Stimulated activated CD4-positive, alpha-beta T cell treated with anti-CD3 and anti-CD28 coated beads, Interleukin-4, amount 100 ng/mL, for 48 hours (primary cell): ENCODE results near the gene TMEM141.
"Not testable (repeated sequence)": the region's sequence is repeated elsewhere in the genome, so short reads cannot be mapped to it uniquely, and the experiment has no call there.

ENCODE experiments used
- DNase-seq, 2 donors: peaks; one replicate each; pipeline ENCODE4 v3.0.0-alpha.2; 2020; ENCODE audit warnings: low read depth in 2 of 2

TMEM141 gene

DNA sequence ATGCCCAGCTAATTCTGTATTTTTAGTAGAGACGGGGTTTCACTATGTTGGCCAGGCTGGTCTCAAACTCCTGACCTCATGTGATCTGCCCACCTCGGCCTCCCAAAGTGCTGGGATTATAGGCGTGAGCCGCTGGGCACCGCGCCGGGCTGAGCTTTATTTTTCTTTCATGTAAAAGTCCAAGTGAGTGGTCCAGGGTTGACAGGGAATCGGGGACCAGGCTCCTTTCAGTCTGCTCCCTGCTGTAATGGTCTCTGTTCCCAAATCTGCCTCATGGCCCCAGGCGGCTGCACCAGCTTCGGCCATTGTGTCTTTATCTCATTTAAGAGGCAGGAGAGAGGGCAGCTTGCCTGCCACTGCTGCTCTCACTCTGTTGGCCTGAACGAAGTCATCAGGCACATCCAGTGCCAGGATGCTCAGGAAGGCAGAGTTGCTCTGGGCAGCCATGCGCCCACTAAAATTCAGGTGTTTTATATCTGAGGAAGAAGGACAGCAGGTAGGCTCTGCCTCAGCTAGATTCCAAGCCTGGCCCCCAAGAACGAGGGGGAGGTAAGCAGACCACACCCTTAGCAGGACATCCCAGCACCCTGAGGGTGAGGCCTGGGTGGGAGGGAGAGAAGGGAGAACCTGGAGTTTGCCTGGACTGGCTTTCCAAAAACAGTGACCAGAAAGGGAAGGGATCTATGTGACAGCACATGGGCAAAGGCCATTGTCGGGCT lies 3.3 kb downstream of the TMEM141 start:
- DNase-seq = no peak

DNA sequence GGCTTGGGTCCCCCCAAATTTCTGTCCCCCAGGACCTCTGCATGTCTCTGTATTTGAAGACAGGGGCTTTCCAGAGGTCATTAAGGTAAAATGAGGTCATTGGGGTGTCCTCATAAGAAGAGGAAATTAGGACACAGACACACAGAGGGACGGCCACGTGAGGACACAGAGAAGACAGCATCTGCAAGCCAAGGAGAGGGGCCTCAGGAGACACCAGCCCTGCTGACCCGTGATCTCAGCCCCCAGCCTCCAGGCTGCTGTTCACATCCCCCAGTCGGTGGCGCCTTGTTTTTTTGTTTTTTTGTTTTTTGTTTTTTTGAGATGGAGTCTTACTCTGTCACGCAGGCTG lies 3.8 kb downstream of the TMEM141 start:
- no peak for DNase-seq

DNA sequence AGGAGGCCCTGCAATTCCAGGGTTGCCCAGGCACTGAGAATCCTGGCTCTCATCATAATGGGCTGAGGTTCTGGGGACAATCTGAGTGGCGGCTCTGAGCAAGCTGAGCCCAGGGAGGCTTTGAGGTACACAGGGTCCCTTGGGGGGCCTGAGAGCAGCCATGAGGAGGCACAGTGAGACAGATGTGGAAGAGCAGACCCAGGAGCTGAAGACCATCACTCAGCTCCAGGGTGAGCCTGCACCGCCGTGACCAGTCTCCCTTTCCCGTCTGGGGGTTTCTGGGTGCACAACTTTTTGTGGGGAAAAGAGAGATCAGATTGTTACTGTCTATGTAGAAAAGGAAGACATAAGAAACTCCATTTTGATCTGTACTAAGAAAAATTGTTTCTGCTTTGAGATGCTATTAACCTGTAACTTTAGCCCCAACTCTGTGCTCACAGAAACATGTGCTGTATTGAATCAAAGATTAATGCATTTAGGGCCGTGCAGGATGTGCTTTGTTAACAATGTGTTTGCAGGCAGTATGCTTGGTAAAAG lies 5.2 kb downstream of the TMEM141 start, which contains the start of gene CCDC183:
Gene CCDC183, plus strand, starts transcription at position 101 of the 537 bp plus-strand sequence. Its CDS starts 60 bp downstream, at position 161.
- no peak for DNase-seq

DNA sequence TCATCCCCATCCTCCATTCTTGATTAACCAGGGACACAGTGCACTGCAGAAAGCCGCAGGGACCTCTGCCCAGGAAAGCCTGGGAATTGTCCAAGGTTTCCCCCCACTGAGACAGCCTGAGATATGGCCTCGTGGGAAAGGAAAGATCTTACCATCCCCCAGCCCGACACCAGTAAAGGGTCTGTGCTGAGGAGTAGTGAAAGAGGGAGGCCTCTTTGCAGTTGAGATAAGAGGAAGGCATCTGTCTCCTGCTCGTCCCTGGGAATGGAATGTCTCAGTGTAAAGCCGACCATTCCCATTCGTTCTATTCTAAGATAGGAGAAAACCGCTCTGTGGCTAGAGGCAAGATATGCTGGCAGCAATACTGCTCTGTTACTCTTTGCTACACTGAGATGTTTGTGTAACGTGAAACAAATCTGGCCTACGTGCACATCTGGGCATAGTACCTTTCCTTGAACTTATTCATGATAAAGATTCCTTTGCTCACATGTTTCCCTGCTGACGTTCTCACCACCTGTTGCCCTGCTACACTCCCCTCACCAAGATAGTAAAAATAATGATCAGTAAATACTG lies 5.7 kb downstream of the TMEM141 start:
- not testable (repeated sequence) for DNase-seq

- no peak for DNase-seq
These were observed 7.5 kb downstream of the TMEM141 start for GRCh38 chr9:136798708-136799078.

DNA sequence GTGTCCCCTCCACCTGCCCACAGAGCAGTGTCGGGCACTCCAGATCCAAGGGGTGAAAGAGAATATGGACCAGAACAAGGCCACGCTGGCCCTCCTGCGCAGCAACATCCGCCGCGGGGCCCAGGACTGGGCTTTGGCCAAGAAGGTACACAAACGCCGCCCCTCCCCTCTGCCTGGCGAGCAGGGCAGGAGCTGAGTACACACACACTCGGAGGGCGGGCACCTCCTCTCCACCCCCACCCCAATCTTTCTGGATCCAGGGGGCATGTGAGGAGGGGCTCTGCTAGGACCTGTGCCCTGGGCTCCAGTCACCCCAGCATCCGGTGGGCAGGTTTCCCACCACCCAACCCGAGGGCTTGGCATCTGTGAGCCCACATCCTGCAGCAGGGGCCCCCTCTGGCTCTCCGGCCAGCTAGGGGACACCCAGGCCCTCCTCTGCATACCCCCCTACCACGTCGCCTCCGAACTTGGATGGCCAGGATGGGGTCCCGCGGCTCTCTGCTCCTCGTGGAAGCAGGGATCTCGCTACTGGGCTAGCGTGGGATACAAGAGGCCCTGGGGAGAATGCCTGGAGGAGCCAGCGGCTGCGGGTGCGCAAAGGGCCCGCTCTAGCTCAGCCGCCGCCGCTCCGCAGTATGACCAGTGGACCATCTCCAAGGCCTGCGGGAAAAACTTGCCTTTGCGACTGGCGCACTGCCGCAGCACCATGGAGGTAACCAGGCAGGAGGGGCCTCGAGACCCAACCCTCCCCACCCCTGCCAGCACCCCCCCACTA lies 8.1 kb downstream of the TMEM141 start:
- DNase-seq = no peak

GRCh38 chr9:136799854-136800657 lies 8.9 kb downstream of the TMEM141 start:
- DNase-seq = peak; percentile 85 to 87

GRCh38 chr9:136802321-136802720 lies 11.2 kb downstream of the TMEM141 start:
- no peak for DNase-seq

DNA sequence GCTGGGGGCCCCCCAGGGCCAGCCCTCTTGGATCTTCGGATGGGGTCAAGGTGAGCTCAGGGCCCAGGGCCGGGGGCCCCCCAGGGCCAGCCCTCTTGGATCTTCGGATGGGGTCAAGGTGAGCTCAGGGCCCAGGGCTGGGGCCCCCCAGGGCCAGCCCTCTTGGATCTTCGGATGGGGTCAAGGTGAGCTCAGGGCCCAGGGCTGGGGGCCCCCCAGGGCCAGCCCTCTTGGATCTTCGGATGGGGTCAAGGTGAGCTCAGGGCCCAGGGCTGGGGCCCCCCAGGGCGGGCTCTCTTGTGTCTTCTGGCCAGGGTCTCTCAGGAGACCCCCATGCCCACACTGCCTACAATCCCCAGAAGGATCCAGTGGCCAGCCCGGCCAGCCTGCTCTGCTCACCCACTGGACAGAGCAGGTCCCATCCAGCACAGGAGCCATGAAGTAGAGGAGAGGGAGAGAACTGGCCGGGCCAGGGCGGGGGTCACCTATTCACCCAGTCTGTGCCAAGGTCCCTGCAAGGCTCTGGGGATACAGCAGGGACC lies 11.9 kb downstream of the TMEM141 start:
- not testable (repeated sequence) for DNase-seq

DNA sequence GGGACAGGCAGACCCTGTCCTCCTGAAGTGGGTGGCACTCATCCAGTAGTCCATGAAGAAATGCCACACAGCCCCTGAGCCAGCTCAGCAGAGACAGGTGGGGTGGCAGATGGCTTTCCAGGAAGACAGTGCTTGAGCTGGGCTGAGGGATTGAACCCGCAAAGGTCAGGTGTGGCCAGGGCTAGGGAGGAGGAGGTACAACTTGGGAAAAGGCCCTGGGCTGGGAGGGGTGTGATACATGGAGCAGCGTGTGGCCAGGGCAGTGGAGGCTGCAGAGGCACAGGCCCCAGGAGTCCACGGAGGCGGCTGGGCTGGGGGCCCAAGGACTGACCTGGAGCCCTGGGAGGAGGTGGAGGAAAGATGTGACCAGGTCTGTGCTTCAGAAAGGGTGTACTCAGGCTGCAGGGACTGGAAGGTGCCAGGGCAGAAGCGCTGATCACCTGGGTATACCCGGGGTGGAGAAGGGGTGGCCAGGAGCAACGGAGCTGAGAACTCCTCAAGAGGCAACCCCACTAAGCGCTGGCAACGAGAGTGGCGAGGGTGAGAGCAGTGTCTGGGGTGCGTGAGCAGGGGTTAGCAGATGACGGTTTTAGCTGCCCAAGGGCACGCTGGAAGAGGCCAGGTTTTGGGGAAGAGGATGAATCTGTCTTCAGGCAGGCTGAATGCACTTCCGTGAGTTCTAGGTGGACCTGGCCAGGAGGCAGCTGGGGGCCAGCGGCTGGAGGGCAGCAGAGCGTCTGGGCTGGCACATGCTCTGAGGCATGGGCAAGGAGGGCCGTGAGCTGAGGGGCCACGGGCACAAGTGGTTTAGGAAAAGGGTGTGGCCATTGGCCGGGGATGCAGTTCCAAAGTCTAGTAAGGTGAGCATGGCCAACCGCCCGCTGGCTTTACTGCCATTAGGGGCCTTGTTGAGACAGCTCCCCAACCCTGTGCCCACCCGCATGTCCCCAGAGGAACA lies 12.7 kb downstream of the TMEM141 start:
- no peak for DNase-seq

DNA sequence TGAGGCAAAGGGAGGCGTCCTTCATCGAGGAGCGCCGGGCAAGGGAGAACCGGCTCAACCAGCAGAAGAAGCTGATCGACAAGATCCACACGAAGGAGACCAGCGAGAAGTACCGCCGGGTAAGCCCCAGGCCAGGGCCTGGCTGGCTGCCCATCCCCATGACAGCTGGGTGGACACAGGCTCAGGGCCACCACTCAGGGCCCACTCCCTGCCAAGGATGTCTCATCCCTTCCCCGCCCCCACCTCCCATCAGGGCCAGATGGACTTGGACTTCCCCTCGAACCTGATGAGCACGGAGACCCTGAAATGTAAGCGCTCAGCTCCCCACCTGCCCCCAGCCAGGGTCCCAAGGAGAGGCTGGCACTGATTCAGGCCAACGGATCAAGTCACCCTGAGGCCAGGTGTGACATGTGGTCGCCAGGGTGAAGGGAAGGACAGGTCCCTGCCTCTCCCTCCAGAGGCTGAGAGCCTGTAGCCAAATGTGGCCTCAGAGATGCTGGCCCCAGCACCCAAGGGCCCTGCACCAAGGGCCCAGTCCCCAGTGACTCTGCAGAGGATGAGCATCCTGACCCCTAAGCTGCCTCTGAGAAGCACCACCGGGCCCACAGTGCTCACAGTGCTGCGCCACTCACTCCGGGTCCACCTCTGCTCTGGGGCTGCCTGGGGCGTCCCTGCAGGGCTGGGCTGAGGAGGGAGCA lies 13.5 kb downstream of the TMEM141 start:
- no peak for DNase-seq

DNA sequence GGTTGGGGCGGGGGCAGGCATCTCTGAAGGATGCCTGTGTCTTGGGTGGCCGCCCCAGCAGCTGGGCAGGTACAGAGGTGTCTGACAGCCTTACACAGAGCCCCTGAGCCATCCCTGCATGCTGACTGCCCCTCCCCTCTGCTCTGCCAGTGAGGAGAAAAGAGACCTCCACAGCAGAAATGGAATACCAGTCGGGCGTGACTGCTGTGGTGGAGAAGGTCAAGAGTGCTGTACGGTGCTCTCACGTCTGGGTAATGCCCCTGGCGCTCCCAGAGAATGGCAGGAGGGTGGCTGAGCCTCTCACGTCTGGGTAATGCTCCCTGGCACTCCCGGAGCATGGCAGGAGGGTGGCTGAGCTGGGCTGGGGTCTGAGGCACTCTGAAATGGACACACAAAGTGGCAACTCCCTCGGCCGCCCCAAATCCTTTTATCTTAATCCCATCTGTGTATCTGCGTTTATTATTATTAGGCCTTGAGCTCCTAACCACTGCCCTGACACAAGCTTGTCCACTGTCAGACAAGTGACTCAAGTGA lies 14.1 kb downstream of the TMEM141 start:
- no peak for DNase-seq

- no peak for DNase-seq
These were observed 14.9 kb downstream of the TMEM141 start for GRCh38 chr9:136806067-136806466.

- DNase-seq = no peak
These were observed 15.6 kb downstream of the TMEM141 start for GRCh38 chr9:136806631-136807201.

DNA sequence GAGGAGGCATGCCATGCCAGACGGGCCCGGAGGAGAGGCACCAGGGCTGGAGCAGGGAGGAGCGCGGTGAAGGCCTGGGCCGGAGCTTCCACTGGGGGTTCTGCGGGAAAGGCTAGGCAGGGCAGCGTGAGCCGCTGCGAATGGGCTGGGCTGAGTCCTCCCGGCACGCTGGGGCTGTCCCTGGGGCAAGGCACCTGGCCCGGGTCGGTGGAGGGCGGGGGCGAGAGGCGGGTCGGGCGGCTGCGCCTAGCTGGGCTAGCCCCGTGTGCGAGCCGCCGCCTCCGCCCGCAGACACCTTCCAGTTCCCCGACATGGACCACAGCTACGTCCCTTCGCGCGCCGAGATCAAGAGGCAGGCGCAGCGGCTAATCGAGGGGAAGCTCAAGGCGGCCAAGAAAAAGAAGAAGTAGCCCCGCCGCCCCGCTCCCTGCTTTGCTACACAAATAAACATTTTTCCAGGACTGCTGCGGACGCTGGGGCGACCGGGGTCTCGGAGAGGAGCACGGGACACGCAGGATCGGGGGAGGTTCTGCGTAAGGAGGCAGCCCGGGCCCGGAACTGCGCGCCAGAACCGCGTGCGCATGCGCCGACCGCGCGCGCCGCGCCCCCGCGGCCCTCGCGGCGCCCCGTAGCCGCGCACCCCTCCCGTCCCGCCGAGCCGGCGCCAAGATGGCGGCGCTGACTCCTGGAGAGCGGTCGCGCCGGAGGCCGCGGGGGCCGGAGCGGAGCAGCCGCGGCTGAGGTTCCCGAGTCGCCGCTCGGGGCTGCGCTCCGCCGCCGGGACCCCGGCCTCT lies 16.3 kb downstream of the TMEM141 start, which contains the start of gene RABL6:
Gene RABL6, plus strand, starts transcription at position 668 of the 794 bp plus-strand sequence. CDS start 249 bp downstream, outside the sequence.
- peak; percentile 68 to 76 for DNase-seq

GRCh38 chr9:136808075-136808805 lies 17.1 kb downstream of the TMEM141 start:
- no peak for DNase-seq

DNA sequence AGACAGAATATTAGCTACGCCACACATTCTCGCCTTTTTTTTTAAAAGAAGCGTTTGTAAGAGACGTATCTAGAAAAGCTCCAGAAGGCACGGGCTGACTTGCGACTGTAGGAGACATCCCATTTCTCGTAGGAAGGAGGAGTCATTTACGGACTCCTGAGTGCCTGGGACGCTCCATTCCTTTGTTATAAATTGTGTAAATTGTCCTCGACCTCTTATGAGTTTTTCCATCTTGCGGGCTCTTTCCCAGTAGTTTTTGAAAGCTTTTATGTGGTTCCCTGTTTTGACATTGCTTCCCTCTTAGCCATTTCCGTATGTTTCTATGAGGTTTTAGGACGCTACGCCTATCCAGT lies 17.6 kb downstream of the TMEM141 start:
- no peak for DNase-seq
